Stomach (tissue), 9 donors: ENCODE measurements around the gene ZBTB39. TPM values are rescaled to one million over a fixed set of nuclear protein-coding genes. Genes with fewer than 3 reads are reported as not detected.

ENCODE experiments used
- DNase-seq, 2 donors: peaks; one replicate each; pipeline versions ENCODE4 v3.0.0 to v3.0.0-alpha.2; 2013 to 2019
- H3K27ac ChIP-seq, 5 donors: fragments of 200-600 bp in 4 of 5; sonication (generic) in 4 of 5; one replicate each; pipeline ENCODE4 v1.5.1; 2013 to 2019; ENCODE audit warnings: mild to moderate bottlenecking in 1 of 5, moderate library complexity in 1 of 5
- H3K27me3 ChIP-seq, 3 donors: fragments of 200-600 bp; sonication (generic); one replicate each; pipeline ENCODE4 v1.5.1; 2017 to 2019; ENCODE audit warnings: mixed run types in 1 of 3
- H3K36me3 ChIP-seq, 4 donors: fragments of 200-600 bp; sonication (generic); 1 replicate in 3 of 4; 2 replicates in 1 of 4; pipeline ENCODE4 v1.5.1; 2016 to 2019
- H3K4me1 ChIP-seq, 4 donors: fragments of 200-600 bp; sonication (generic); one replicate each; pipeline ENCODE4 v1.5.1; 2016 to 2019
- H3K4me3 ChIP-seq, 4 donors: fragments of 200-600 bp; sonication (generic) in 3 of 4; one replicate each; pipeline ENCODE4 v1.5.1; 2016 to 2019; ENCODE audit warnings: mild to moderate bottlenecking in 1 of 4
- H3K9me3 ChIP-seq, 4 donors: fragments of 200-600 bp; sonication (generic); one replicate each; pipeline ENCODE4 v1.5.1; 2016 to 2019
- EP300 ChIP-seq: sonication (generic); formaldehyde crosslinking; IDR thresholded peaks from one replicate; pipeline ENCODE4 v1.6.1; 2017; ENCODE audit warnings: antibody characterized with exemption
- POLR2A ChIP-seq, 4 donors: fragments of 450-650 bp; IDR thresholded peaks; one replicate each; pipeline ENCODE4 v1.6.1; 2016; ENCODE audit warnings: antibody characterized with exemption in 4 of 4, control low read depth in 2 of 4, mild to moderate bottlenecking in 1 of 4, moderate library complexity in 1 of 4
- POLR2AphosphoS5 ChIP-seq, 3 donors: sonication (generic); formaldehyde crosslinking; IDR thresholded peaks; one replicate each; pipeline ENCODE4 v1.6.1; 2016; ENCODE audit warnings: antibody characterized with exemption in 3 of 3
- WGBS, 5 donors: extraction: QIAGEN DNeasy Blood & Tissue Kit in 3 of 5; methylation state at CpG; one replicate each; pipeline versions ENCODE4 v1.1.5 to v1.1.7; 2013 to 2018; 5-methylcytosine and 5-hydroxymethylcytosine counted together
- intact Hi-C: fragments of 100-400 bp; cut with DNase I; formaldehyde crosslinking; loops from one replicate; pipeline ENCODE4 v1.15.1; 2023; ENCODE audit warnings: low total_unique reads
- polyA plus RNA-seq, 3 donors: library from polyadenylated mRNA; stranded (reverse); fragments of 200-250 nt; gene quantifications; one replicate each; pipeline ENCODE4 v1.2.3, GENCODE V29; 2013
- total RNA-seq, 5 donors: library from RNA; depleted of rRNA; stranded (reverse); fragments of >200 nt; gene quantifications; one replicate each; pipeline versions ENCODE4 v1.1.0 to v1.2.3, GENCODE V29; 2014 to 2016
- TF ChIP-seq, protein P1 (sequence below), 7 experiments: fragments of 450-650 bp in 4 of 7; fragments of 200-600 bp in 3 of 7; sonication (generic) in 3 of 7; IDR thresholded peaks; one replicate each; pipeline ENCODE4 v1.5.1; 2016 to 2019; ENCODE audit warnings: antibody characterized with exemption in 7 of 7, control low read depth in 2 of 7, mild to moderate bottlenecking in 1 of 7
- donor health status: healthy with polysubstance abuse.
- donor health status: Bipolar disorder and iron deficiency.
- donor health status: healthy.

The ZBTB39 gene
- total and polyA plus RNA-seq, 8 donors = 1.2 to 7.6 (median 4.0) TPM

DNA sequence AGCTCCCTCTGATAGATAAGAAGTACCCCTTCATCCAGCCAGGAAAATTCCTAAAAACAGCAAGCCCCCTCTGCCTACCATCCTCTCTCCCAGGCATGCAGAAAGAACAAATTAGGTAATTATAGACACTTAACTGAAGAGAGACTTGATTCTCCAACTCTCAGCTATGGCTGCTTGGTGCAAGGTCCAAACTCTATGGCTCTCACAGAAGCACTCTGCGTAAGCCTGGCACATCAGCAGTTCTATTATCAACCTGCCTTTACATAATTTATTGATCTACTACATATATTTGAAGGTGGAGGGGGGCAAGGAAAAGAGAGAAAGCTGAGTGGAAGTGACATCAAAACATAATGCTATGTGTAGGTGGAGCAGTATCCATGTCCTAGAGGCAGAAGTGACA lies 44.7 kb upstream of the ZBTB39 start:
- Histone ChIP-seq H3K4me3 (no peak overlapping the region), H3K27me3 (no peaks in the 10 kb centered on the region), H3K27ac (no peak overlapping the region), H3K36me3 (no peaks in the 10 kb centered on the region), H3K4me1 (peaks cover 4 to 34% (median 7%) of the 10 kb centered on the region in 4 donors), H3K9me3 (no peaks in the 10 kb centered on the region)
- TF ChIP-seq EP300 (no peak), POLR2AphosphoS5 (IDR thresholded peaks at IDR 0.05) (no peak), POLR2A (IDR thresholded peaks at IDR 0.05) (no peak)
- TF ChIP-seq, protein P1, sequence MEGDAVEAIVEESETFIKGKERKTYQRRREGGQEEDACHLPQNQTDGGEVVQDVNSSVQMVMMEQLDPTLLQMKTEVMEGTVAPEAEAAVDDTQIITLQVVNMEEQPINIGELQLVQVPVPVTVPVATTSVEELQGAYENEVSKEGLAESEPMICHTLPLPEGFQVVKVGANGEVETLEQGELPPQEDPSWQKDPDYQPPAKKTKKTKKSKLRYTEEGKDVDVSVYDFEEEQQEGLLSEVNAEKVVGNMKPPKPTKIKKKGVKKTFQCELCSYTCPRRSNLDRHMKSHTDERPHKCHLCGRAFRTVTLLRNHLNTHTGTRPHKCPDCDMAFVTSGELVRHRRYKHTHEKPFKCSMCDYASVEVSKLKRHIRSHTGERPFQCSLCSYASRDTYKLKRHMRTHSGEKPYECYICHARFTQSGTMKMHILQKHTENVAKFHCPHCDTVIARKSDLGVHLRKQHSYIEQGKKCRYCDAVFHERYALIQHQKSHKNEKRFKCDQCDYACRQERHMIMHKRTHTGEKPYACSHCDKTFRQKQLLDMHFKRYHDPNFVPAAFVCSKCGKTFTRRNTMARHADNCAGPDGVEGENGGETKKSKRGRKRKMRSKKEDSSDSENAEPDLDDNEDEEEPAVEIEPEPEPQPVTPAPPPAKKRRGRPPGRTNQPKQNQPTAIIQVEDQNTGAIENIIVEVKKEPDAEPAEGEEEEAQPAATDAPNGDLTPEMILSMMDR (IDR thresholded peaks at IDR 0.05) = no peak
- WGBS, 5 donors = 86 to 94% (median 90%) methylated on average over 1 of the region's 1 CpG
- intact Hi-C loops = no loop called here
- no peak for DNase-seq

DNA sequence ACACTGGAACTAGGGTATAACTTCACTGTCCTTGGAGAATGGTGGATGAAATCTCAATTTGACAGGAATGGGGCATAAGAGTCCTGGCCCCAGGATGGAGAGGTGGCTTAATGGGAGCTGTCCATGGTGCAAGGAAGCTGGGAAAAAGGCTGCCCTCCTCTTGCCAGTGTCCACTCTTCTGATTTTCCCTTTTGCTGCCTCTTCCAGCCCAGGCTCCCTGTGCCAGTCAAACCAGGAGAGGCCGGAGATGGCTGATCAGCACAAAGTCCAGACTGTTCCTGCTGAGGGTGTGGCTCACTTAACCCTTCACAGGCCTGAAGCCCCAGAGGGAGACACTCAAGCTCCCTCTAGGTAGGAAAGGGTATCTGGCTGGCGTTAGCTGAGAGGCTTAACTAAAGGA lies 43.5 kb upstream of the ZBTB39 start, which contains the start of gene MYO1A:
MYO1A (minus strand) TSS at position 240 of the 400 bp plus-strand sequence. CDS start 1,806 bp downstream, outside the sequence.
- no peaks in the 10 kb centered on the region for H3K27me3 ChIP-seq
- TF ChIP-seq, protein P1 (IDR thresholded peaks at IDR 0.05) = no peak
- peak in 1 of 3 donors; percentile 19 for TF ChIP-seq POLR2AphosphoS5 (IDR thresholded peaks at IDR 0.05)
- no peak for TF ChIP-seq EP300
- no peak for TF ChIP-seq POLR2A (IDR thresholded peaks at IDR 0.05)
- H3K4me3 ChIP-seq = peak within 1 kb of the TSS in 3 of 4 donors; percentile 5 to 22 (median 5)
- H3K4me1 ChIP-seq = peaks cover 0 to 34% (median 5%) of the 10 kb centered on the region in 4 donors
- intact Hi-C loops = no loop called here
- H3K36me3 ChIP-seq = no peaks in the 10 kb centered on the region
- H3K27ac ChIP-seq = peak within 1 kb of the TSS in 2 of 5 donors; percentile 10 to 25
- 33 to 55% (median 40%) methylated on average over 2 of the region's 2 CpGs for WGBS, 5 donors
- no peaks in the 10 kb centered on the region for H3K9me3 ChIP-seq
- peak; percentile 34 to 58 for DNase-seq

DNA sequence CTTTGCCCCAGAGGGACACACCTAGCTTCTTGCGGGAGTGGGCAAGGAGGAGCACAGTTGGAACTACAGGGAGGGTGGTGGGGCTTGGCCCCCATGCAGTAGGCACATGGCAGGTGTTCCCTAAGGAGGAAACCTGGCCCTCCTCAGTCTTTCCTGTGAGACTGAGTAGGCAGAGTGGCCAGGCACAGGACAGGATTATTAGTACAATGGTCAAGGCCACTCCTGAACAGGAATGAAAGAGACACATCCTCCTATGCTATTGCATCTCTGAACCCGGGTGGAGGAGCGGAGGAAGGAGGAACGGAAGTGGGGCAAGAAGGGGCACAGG lies 42.7 kb upstream of the ZBTB39 start:
- Histone ChIP-seq H3K4me1 (peaks cover 0 to 34% (median 5%) of the 10 kb centered on the region in 4 donors), H3K4me3 (peak overlapping the region in 2 of 4 donors; percentile 5 to 22), H3K9me3 (no peaks in the 10 kb centered on the region), H3K27me3 (no peaks in the 10 kb centered on the region), H3K36me3 (no peaks in the 10 kb centered on the region), H3K27ac (no peak overlapping the region)
- TF ChIP-seq POLR2A (IDR thresholded peaks at IDR 0.05) (no peak), EP300 (no peak), POLR2AphosphoS5 (IDR thresholded peaks at IDR 0.05) (no peak)
- TF ChIP-seq, protein P1 (IDR thresholded peaks at IDR 0.05) = no peak
- peak in 1 of 2 donors; percentile 47 for DNase-seq
- WGBS, 5 donors = 52 to 74% (median 63%) methylated on average over 4 of the region's 4 CpGs
- intact Hi-C loops = no loop called here

DNA sequence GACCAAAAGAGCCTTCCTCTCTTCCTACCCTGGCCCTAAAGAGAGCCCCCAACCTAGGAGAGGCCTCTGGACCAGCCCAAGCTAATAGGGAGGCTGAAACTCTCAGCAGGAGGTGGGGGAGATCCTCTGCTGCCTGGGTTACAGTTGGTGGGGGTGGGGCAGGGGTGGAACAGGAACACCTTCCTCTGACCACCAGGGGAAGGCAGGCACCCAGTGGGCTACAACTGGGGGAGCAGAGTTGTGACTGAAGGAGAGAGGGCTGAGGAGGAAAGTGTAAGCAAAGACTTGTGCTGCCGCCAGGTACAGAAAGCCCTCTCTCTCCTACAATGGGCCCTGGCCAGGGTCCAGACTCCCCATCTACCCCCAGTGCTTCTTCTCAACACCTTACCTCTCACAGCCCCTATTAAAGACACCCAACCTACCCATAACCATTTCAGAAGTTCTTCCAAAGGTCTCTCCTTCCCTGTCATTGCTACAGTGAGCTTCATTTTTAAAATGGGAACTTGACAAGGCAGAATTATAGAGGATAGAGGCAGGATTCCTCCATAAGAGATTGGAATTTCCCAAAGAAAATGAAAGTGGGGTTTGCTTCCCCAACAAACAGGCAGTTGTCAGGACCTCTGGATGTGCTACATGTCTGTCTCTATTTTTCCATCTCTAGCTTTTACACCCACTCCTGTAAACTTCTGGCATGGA lies 42.2 kb upstream of the ZBTB39 start:
- 54 to 80% (median 74%) methylated on average over 1 of the region's 1 CpG for WGBS, 5 donors
- TF ChIP-seq, protein P1 (IDR thresholded peaks at IDR 0.05) = no peak
- TF ChIP-seq POLR2A (IDR thresholded peaks at IDR 0.05) (no peak), POLR2AphosphoS5 (IDR thresholded peaks at IDR 0.05) (no peak), EP300 (no peak)
- H3K9me3 ChIP-seq = no peaks in the 10 kb centered on the region
- no peak overlapping the region for H3K27ac ChIP-seq
- intact Hi-C loops = no loop called here
- H3K27me3 ChIP-seq = no peaks in the 10 kb centered on the region
- no peaks in the 10 kb centered on the region for H3K36me3 ChIP-seq
- no peak for DNase-seq
- peak overlapping the region in 2 of 4 donors; percentile 5 to 22 for H3K4me3 ChIP-seq
- peaks cover 0 to 34% (median 5%) of the 10 kb centered on the region in 4 donors for H3K4me1 ChIP-seq
